ENCODE results near the gene PDZD8.

- TF ChIP-seq CTCF (IDR thresholded peaks at IDR 0.05; ENCODE audit: low read length): no peak
- TF ChIP-seq EZH2 (IDR thresholded peaks at IDR 0.05; ENCODE audit: borderline replicate concordance, low read length): no peak
These were observed 62.8 kb downstream of the PDZD8 start for GRCh38 chr10:117312430-117312829.

All from OCI-LY1 (cell line).